CD4-positive, CD25-positive, alpha-beta regulatory T cell (primary cell): ENCODE results near the gene SLC35B2. TPM values are rescaled to one million over a fixed set of nuclear protein-coding genes. Genes with fewer than 3 reads are reported as not detected.

Source experiments
- ATAC-seq, 2 donors: fragments of 150-1000 bp; cut with Tn5 transposase; one replicate each; pipeline ENCODE4 v1.10.0; 2021; ENCODE audit warnings: low read depth in 2 of 2, moderate number of reproducible peaks in 2 of 2, moderate library complexity in 1 of 2
- DNase-seq, 3 donors: peaks; one replicate each; pipeline versions ENCODE4 v3.0.0 to v3.0.0-alpha.2; 2012 to 2022; ENCODE audit warnings: mixed read lengths in 1 of 3
- H3K27ac ChIP-seq: one replicate; pipeline ENCODE4 v1.7.0; 2013; ENCODE audit warnings: mild to moderate bottlenecking, low read length; ENCODE audit not compliant: insufficient read depth, poor library complexity, severe bottlenecking
- H3K27me3 ChIP-seq: one replicate; pipeline ENCODE4 v1.7.0; 2013; ENCODE audit warnings: low read length; ENCODE audit not compliant: control insufficient read depth, insufficient read depth
- H3K36me3 ChIP-seq: one replicate; pipeline ENCODE4 v1.7.0; 2013; ENCODE audit warnings: mild to moderate bottlenecking, low read length, moderate library complexity; ENCODE audit not compliant: control insufficient read depth, insufficient read depth
- H3K4me1 ChIP-seq: 2 replicates; pipeline ENCODE4 v1.7.0; 2013; ENCODE audit warnings: mild to moderate bottlenecking, low read length; ENCODE audit not compliant: insufficient read depth, control insufficient read depth, poor library complexity, severe bottlenecking
- H3K4me3 ChIP-seq: one replicate; pipeline ENCODE4 v1.7.0; 2013; ENCODE audit warnings: low read depth, mild to moderate bottlenecking, low read length, moderate library complexity
- H3K9me3 ChIP-seq, 2 experiments: 1 replicate in 1 of 2; 2 replicates in 1 of 2; pipeline ENCODE4 v1.7.0; 2013; ENCODE audit warnings: low read length in 2 of 2, mild to moderate bottlenecking in 1 of 2, moderate library complexity in 1 of 2; ENCODE audit not compliant: control insufficient read depth in 2 of 2
- H3K27ac Mint-ChIP-seq, 3 donors: one replicate each; pipeline ENCODE4 v1.8.0; 2020 to 2022; ENCODE audit warnings: mild to moderate bottlenecking in 3 of 3, mixed read lengths in 3 of 3, moderate library complexity in 2 of 3
- H3K27me3 Mint-ChIP-seq: one replicate; pipeline ENCODE4 v1.8.0; 2022; ENCODE audit warnings: mild to moderate bottlenecking, mixed read lengths
- H3K36me3 Mint-ChIP-seq: one replicate; pipeline ENCODE4 v1.8.0; 2020; ENCODE audit warnings: mixed read lengths
- H3K4me1 Mint-ChIP-seq, 4 donors: one replicate each; pipeline ENCODE4 v1.8.0; 2020 to 2022; ENCODE audit warnings: mixed read lengths in 4 of 4, mild to moderate bottlenecking in 1 of 4
- H3K4me3 Mint-ChIP-seq, 4 donors: one replicate each; pipeline ENCODE4 v1.8.0; 2020 to 2022; ENCODE audit warnings: mild to moderate bottlenecking in 4 of 4, mixed read lengths in 4 of 4, moderate library complexity in 3 of 4
- H3K9me3 Mint-ChIP-seq, 7 donors: one replicate each; pipeline ENCODE4 v1.8.0; 2020 to 2022; ENCODE audit warnings: mixed read lengths in 7 of 7, mild to moderate bottlenecking in 3 of 7, moderate library complexity in 2 of 7
- polyA plus RNA-seq, 4 donors: library from polyadenylated mRNA; unstranded; fragments of 300-500 nt; fragmentation: Illumina TruSeq; gene quantifications; one replicate each; pipeline ENCODE4 v1.2.3, GENCODE V29; 2021
- total RNA-seq: library from RNA; stranded (reverse); gene quantifications from one replicate; pipeline ENCODE4 v1.2.3, GENCODE V29; 2022

The SLC35B2 gene
- total and polyA plus RNA-seq, 5 donors from 2014 or later: 14.8 to 42.4 (median 34.2) TPM

DNA sequence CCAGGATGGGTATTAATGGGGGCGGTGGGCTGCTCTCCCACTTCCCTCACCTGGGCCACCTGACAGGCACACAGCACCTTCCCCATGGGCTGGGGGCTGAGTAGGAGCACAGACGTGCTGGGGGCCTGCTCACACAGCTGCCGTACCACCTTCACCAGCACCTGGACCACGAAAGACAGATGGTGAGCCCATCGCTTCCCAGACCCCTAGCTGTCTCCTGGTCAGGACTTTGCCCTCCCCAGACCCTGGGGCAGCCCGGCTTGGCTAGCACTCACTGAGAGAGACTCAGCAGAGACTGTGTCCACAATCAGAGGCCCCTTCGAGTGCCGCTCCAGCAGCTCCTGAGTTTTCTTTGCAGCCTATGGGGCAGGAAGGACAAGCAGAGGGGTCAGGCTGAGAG, 43.8 kb upstream of the SLC35B2 start:
- Mint-ChIP-seq H3K4me3 (no peak overlapping the region), H3K36me3 (peaks cover 23% of the 10 kb centered on the region), H3K27ac (no peak overlapping the region), H3K27me3 (peaks cover 25% of the 10 kb centered on the region), H3K9me3 (no peaks in the 10 kb centered on the region), H3K4me1 (peaks cover 0 to 18% (median 3%) of the 10 kb centered on the region in 4 donors)
- ATAC-seq: no peak
- no peak overlapping the region for H3K27ac ChIP-seq
- H3K36me3 ChIP-seq: peaks cover 42% of the 10 kb centered on the region
- peaks cover 16% of the 10 kb centered on the region for H3K4me1 ChIP-seq
- no peak for DNase-seq
- H3K27me3 ChIP-seq: peaks cover 7% of the 10 kb centered on the region
- H3K4me3 ChIP-seq: no peak overlapping the region
- no peaks in the 10 kb centered on the region for H3K9me3 ChIP-seq

- DNase-seq (no peak), ATAC-seq (no peak)
- H3K27me3 Mint-ChIP-seq: peaks cover 31% of the 10 kb centered on the region
- Histone ChIP-seq H3K27ac (no peak overlapping the region), H3K27me3 (peaks cover 14% of the 10 kb centered on the region), H3K9me3 (no peaks in the 10 kb centered on the region), H3K4me1 (peaks cover 16% of the 10 kb centered on the region), H3K4me3 (no peak overlapping the region), H3K36me3 (peaks cover 35% of the 10 kb centered on the region)
- H3K27ac Mint-ChIP-seq: peak overlapping the region in 1 of 3 donors; percentile 71
- H3K4me1 Mint-ChIP-seq: peaks cover 0 to 17% (median 3%) of the 10 kb centered on the region in 4 donors
- H3K36me3 Mint-ChIP-seq: peaks cover 19% of the 10 kb centered on the region
- no peak overlapping the region for H3K4me3 Mint-ChIP-seq
- no peaks in the 10 kb centered on the region for H3K9me3 Mint-ChIP-seq
Measured at GRCh38 chr6:44300292-44300823, 43.0 kb upstream of the SLC35B2 start.

- Mint-ChIP-seq H3K4me3 (peak overlapping the region in 1 of 4 donors; percentile 62), H3K36me3 (peaks cover 18% of the 10 kb centered on the region), H3K9me3 (peaks cover 0 to 2% (median 0%) of the 10 kb centered on the region in 7 donors), H3K27me3 (peaks cover 46% of the 10 kb centered on the region), H3K27ac (no peak overlapping the region), H3K4me1 (peaks cover 0 to 17% (median 3%) of the 10 kb centered on the region in 4 donors)
- Histone ChIP-seq H3K4me3 (no peak overlapping the region), H3K27me3 (peaks cover 17% of the 10 kb centered on the region), H3K4me1 (peaks cover 16% of the 10 kb centered on the region), H3K27ac (no peak overlapping the region), H3K36me3 (peaks cover 27% of the 10 kb centered on the region), H3K9me3 (no peaks in the 10 kb centered on the region)
- ATAC-seq: no peak
- no peak for DNase-seq
Measured at GRCh38 chr6:44298864-44299263, 41.5 kb upstream of the SLC35B2 start.

- H3K27ac ChIP-seq: no peak overlapping the region
- peaks cover 17% of the 10 kb centered on the region for H3K27me3 ChIP-seq
- H3K36me3 ChIP-seq: peaks cover 23% of the 10 kb centered on the region
- H3K4me3 ChIP-seq: no peak overlapping the region
- peaks cover 0 to 17% (median 0%) of the 10 kb centered on the region in 4 donors for H3K4me1 Mint-ChIP-seq
- H3K4me1 ChIP-seq: peaks cover 16% of the 10 kb centered on the region
- peaks cover 52% of the 10 kb centered on the region for H3K27me3 Mint-ChIP-seq
- peaks cover 18% of the 10 kb centered on the region for H3K36me3 Mint-ChIP-seq
- H3K27ac Mint-ChIP-seq: no peak overlapping the region
- no peak for DNase-seq
- no peaks in the 10 kb centered on the region for H3K9me3 ChIP-seq
- ATAC-seq: no peak
- H3K9me3 Mint-ChIP-seq: peaks cover 0 to 2% (median 0%) of the 10 kb centered on the region in 7 donors
- H3K4me3 Mint-ChIP-seq: peak overlapping the region in 2 of 4 donors; percentile 28 to 53
Measured at GRCh38 chr6:44298055-44298803, 40.9 kb upstream of the SLC35B2 start.

DNA sequence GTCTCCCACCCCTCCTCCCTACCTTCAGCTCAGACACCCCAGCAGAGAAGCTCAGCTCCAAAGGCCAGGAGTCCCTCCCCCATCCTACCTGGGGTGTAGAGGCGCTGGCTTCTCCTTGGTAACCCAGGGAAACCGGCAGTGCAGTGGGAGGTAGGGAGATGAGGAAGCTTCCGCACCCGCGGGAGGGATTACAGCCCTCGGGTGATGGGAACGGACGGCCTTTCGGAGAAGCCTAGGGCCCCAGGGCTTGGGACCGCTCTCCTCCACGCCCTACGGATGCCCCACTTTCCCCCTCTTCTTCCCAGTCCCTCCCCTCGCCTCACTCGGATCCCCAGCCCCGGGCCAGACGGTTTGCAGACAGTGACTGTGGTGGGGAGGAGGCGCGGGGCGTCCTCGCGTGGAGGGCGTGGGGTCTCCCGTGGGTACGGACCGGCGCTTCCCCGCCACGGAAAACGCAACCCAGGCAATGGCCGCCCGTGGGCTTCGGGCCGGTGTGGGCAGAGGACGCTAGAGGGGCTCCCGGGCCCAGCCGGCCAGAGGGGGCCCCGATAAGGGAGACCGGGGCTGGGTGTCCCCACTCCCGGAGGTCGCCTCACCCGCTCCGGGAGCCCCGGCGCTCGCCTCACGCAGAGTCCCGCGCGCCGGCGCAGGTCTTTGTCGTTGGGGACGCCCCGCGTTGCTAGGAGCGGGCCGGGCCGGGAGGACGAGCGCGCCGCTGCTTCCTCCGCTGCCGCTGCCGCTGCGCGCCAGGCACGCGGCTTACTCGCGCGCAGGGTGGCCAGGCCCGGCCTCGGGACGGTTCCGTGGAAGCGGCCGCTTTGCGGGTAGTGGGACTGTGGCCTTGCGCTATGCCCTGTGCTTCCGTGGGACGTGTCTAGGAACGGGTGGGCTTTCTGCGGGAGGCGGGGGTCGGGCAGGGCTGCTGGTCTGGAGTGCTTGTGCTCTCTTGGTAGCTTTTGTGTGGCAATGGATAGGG, 40.0 kb upstream of the SLC35B2 start:
- Histone ChIP-seq H3K27ac (no peak overlapping the region), H3K27me3 (peaks cover 21% of the 10 kb centered on the region), H3K4me1 (peaks cover 16% of the 10 kb centered on the region), H3K36me3 (peaks cover 16% of the 10 kb centered on the region), H3K9me3 (no peaks in the 10 kb centered on the region), H3K4me3 (no peak overlapping the region)
- Mint-ChIP-seq H3K27ac (no peak overlapping the region), H3K27me3 (peaks cover 59% of the 10 kb centered on the region), H3K36me3 (peaks cover 18% of the 10 kb centered on the region), H3K4me3 (peak overlapping the region in 3 of 4 donors; percentile 36 to 74 (median 53)), H3K4me1 (peaks cover 0 to 17% (median 0%) of the 10 kb centered on the region in 4 donors), H3K9me3 (peaks cover 0 to 2% (median 0%) of the 10 kb centered on the region in 7 donors)
- DNase-seq: peak in 2 of 3 donors; percentile 44 to 49
- ATAC-seq: peak; percentile 64 to 66

- peaks cover 70% of the 10 kb centered on the region for H3K27me3 Mint-ChIP-seq
- peaks cover 16% of the 10 kb centered on the region for H3K4me1 ChIP-seq
- no peak overlapping the region for H3K4me3 ChIP-seq
- DNase-seq (no peak), ATAC-seq (no peak)
- H3K9me3 Mint-ChIP-seq: peaks cover 0 to 2% (median 0%) of the 10 kb centered on the region in 7 donors
- peaks cover 29% of the 10 kb centered on the region for H3K27me3 ChIP-seq
- H3K9me3 ChIP-seq: no peaks in the 10 kb centered on the region
- no peak overlapping the region for H3K4me3 Mint-ChIP-seq
- no peaks in the 10 kb centered on the region for H3K36me3 ChIP-seq
- H3K27ac ChIP-seq: no peak overlapping the region
- peak overlapping the region in 1 of 3 donors; percentile 56 for H3K27ac Mint-ChIP-seq
- H3K36me3 Mint-ChIP-seq: peaks cover 1% of the 10 kb centered on the region
- H3K4me1 Mint-ChIP-seq: peaks cover 0 to 17% (median 0%) of the 10 kb centered on the region in 4 donors
Measured at GRCh38 chr6:44294832-44295791, 37.8 kb upstream of the SLC35B2 start.
